GM12872 (cell line): ENCODE results near the gene LIPC.

Experiments used
- CTCF ChIP-seq: IDR thresholded peaks from 3 replicates; pipeline ENCODE4 v1.5.1; 2011; ENCODE audit warnings: low read depth, mild to moderate bottlenecking, low read length, moderate library complexity; ENCODE audit not compliant: insufficient read depth

The LIPC gene

GRCh38 chr15:58543664-58544335 is 112.0 kb downstream of the LIPC start:
- no peak for TF ChIP-seq CTCF

GRCh38 chr15:58544756-58545155 is 113.0 kb downstream of the LIPC start:
- no peak for TF ChIP-seq CTCF

- TF ChIP-seq CTCF = no peak
Measured at GRCh38 chr15:58545307-58546065, 113.7 kb downstream of the LIPC start.

DNA sequence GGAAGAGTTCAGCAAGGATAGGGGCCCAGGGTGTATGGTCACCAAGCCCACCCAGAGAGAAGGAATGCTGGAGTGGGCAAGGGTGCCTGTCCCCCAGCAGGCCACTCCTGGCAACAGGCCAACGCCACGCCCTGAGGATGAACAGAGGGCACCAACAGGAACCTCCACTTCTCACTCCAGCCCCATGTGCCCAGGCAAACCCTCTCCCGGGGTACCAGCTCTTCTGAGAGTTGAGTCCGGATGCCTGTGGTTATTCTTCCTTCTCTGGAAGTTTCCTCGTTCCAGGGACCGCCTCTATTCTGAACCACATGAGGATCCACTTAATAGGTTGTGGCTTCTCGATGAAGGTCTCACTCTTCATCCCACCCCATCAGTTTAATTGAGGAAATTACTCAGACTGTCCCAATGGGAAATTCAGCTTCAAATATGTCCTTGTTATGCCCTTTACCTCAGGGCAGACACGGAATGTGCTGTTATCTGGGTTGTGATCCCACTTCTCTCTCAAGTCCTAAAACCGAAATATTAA is 114.3 kb downstream of the LIPC start:
- no peak for TF ChIP-seq CTCF

GRCh38 chr15:58546635-58547627 is 115.1 kb downstream of the LIPC start:
- TF ChIP-seq CTCF = no peak

- no peak for TF ChIP-seq CTCF
Measured at GRCh38 chr15:58547628-58548307, 116.0 kb downstream of the LIPC start.
